H1 (cell line): Measurements from ENCODE around the gene FKBP6.
"Not testable (repeated sequence)": the region's sequence is repeated elsewhere in the genome, so short reads cannot be mapped to it uniquely, and the experiment has no call there.

Experiments
- CTCF ChIP-seq, 3 experiments: IDR thresholded peaks; 1 replicate in 2 of 3; 2 replicates in 1 of 3; pipeline versions ENCODE4 v1.5.1 to v1.6.1; 2011; ENCODE audit warnings: low read length in 3 of 3, mild to moderate bottlenecking in 3 of 3, inconsistent platforms in 2 of 3, low read depth in 1 of 3, moderate library complexity in 1 of 3; ENCODE audit not compliant: insufficient read depth in 1 of 3; ENCODE audit errors: control extremely low read depth in 1 of 3
- POLR2A ChIP-seq, 2 experiments: IDR thresholded peaks; 1 replicate in 1 of 2; 2 replicates in 1 of 2; pipeline ENCODE4 v1.6.1; 2011; ENCODE audit warnings: low read depth in 2 of 2, low read length in 2 of 2, mild to moderate bottlenecking in 2 of 2; ENCODE audit errors: control extremely low read depth in 1 of 2
- SIN3A ChIP-seq, 2 experiments: IDR thresholded peaks in 1 of 2; conservative IDR thresholded peaks in 1 of 2; 2 replicates each; pipeline ENCODE4 v1.6.1; 2011 to 2012; ENCODE audit warnings: low read length in 2 of 2, improper control_type of control experiment in 1 of 2, low read depth in 1 of 2, mild to moderate bottlenecking in 1 of 2
- TAF1 ChIP-seq: IDR thresholded peaks from 2 replicates; pipeline ENCODE4 v1.6.1; 2011; ENCODE audit warnings: mild to moderate bottlenecking, low read depth, low read length
- YY1 ChIP-seq: IDR thresholded peaks from 2 replicates; pipeline ENCODE4 v1.6.1; 2011; ENCODE audit warnings: low read depth, mild to moderate bottlenecking, low read length

- TF ChIP-seq POLR2A (IDR thresholded peaks at IDR 0.05; ENCODE audit: control extremely low read depth in 1 of 2, low read depth in 2 of 2, low read length in 2 of 2); YY1; TAF1; CTCF (IDR thresholded peaks at IDR 0.05; ENCODE audit: control extremely low read depth in 1 of 3, insufficient read depth in 1 of 3, low read depth in 1 of 3, low read length in 3 of 3); SIN3A (conservative IDR thresholded peaks at IDR 0.05 in 1 of 2, IDR thresholded peaks at IDR 0.05 in 1 of 2; ENCODE audit: low read depth in 1 of 2, low read length in 2 of 2): not testable (repeated sequence)
Observed at GRCh38 chr7:73304612-73305387, 23.2 kb upstream of the FKBP6 start.
